ENCODE results near the gene MARCO. TPM values are rescaled to one million over a fixed set of nuclear protein-coding genes. Genes with fewer than 3 reads are reported as not detected.

The MARCO gene
- total and polyA plus RNA-seq, 10 of the 15 experiments (the other 5 are each of a cell fraction or from before 2014, with no cell fraction given): 0.13 to 0.67 (median 0.32) TPM; not detected in 5

- H3K4me3 ChIP-seq: no peak overlapping the region
- BruUV-seq (replicated peaks): no TSS peak
- H3K27me3 ChIP-seq (replicated peaks in 1 of 2; ENCODE audit: control insufficient read depth in 2 of 2, insufficient read depth in 2 of 2, low read length in 1 of 2): no peaks in the 10 kb centered on the region; a peak in 1 of 4 replicates
- no peaks in the 10 kb centered on the region for H3K9me3 ChIP-seq (replicated peaks; ENCODE audit: control insufficient read depth, insufficient read depth, low read length)
- no peak overlapping the region for H2AFZ ChIP-seq (ENCODE audit: control insufficient read depth, low read depth, low read length)
- no peak for ATAC-seq
- DNase-seq (ENCODE audit: low read depth, low spot score): no peak
- in situ Hi-C loops (cut with MboI): no loop called here
- no peaks in the 10 kb centered on the region for H4K20me1 ChIP-seq (ENCODE audit: control insufficient read depth, insufficient read depth)
- H3K4me1 ChIP-seq (ENCODE audit: control insufficient read depth, insufficient read depth, low read length): no peaks in the 10 kb centered on the region
- H3K27ac ChIP-seq (ENCODE audit: control insufficient read depth, insufficient read depth): no peak overlapping the region
- no peaks in the 10 kb centered on the region for H3K79me2 ChIP-seq (ENCODE audit: control insufficient read depth, insufficient read depth, low read length)
- no peak for TF ChIP-seq HDAC2 (IDR thresholded peaks at IDR 0.05)
- TF ChIP-seq KDM1A (IDR thresholded peaks at IDR 0.05; ENCODE audit: borderline replicate concordance): no peak
- no peak for TF ChIP-seq MYC (IDR thresholded peaks at IDR 0.05; ENCODE audit: insufficient read depth, insufficient read length, insufficient replicate concordance, low read length, severe bottlenecking)
- TF ChIP-seq NFXL1 (IDR thresholded peaks at IDR 0.05; ENCODE audit: borderline replicate concordance): no peak
- no peak for TF ChIP-seq NKRF (conservative IDR thresholded peaks at IDR 0.05)
- no peak for TF ChIP-seq WRNIP1 (IDR thresholded peaks at IDR 0.05; ENCODE audit: borderline replicate concordance, low read depth, low read length)
- TF ChIP-seq EGR1 (IDR thresholded peaks at IDR 0.05; ENCODE audit: borderline replicate concordance in 1 of 2, low read depth in 2 of 2, low read length in 2 of 2): no peak
- TF ChIP-seq ELK1 (IDR thresholded peaks at IDR 0.05; ENCODE audit: low read depth, low read length): no peak
- no peak for TF ChIP-seq ZNF217 (IDR thresholded peaks at IDR 0.05)
- TF ChIP-seq TCF12 (IDR thresholded peaks at IDR 0.05; ENCODE audit: low read depth, low read length): no peak
- no peak for TF ChIP-seq NRF1 (conservative IDR thresholded peaks at IDR 0.05; ENCODE audit: low read depth, low read length)
- no peak overlapping the region for H3K4me2 ChIP-seq (ENCODE audit: control insufficient read depth, insufficient read depth)
- 6% methylated on average over 3 of the region's 3 CpGs for WGBS (ENCODE audit: insufficient coverage, insufficient replicate concordance, low lambda C conversion rate, missing lambda C conversion rate)
- CTCF ChIA-PET: interaction anchor here (0.6 to 1.6 kb wide), 2 partner anchors 22 to 101 kb away, joined by 3 to 4 read pairs; no protein-coding TSS in a partner anchor
- POLR2A ChIA-PET: interaction anchor here (0.7 kb wide), 1 partner anchor 44 kb away, joined by 3 read pairs; no protein-coding TSS in a partner anchor
- SMC1A ChIA-PET (ENCODE audit: uncharacterized antibody, unreplicated experiment): no interaction called here
- intact Hi-C loops (cut with micrococcal nuclease; ENCODE audit: unreplicated experiment): no loop called here
- RAD21 ChIA-PET (ENCODE audit: unreplicated experiment): interaction anchor here (0.7 kb wide), 1 partner anchor 947 kb away, joined by 3 read pairs; no protein-coding TSS in a partner anchor
- no peak for FAIRE-seq
- no peak overlapping the region for H3K9ac ChIP-seq (ENCODE audit: control insufficient read depth, insufficient read depth, low read length)
- H3K36me3 ChIP-seq (ENCODE audit: control insufficient read depth in 2 of 2, insufficient read depth in 2 of 2, low read length in 1 of 2): no peaks in the 10 kb centered on the region
Measured at GRCh38 chr2:118982039-118982438, 40.0 kb downstream of the MARCO start.
